HG03025 (cell line): Measurements from ENCODE around the gene HDAC4.
"Not testable (repeated sequence)": the region's sequence is repeated elsewhere in the genome, so short reads cannot be mapped to it uniquely, and the experiment has no call there.

Experiments
- ATAC-seq: cut with Tn5 transposase; IDR thresholded peaks from one replicate; pipeline ENCODE4 v1.9.1; 2021; ENCODE audit warnings: mild to moderate bottlenecking, moderate library complexity; ENCODE audit not compliant: unreplicated experiment, low FRiP score

Gene HDAC4

DNA sequence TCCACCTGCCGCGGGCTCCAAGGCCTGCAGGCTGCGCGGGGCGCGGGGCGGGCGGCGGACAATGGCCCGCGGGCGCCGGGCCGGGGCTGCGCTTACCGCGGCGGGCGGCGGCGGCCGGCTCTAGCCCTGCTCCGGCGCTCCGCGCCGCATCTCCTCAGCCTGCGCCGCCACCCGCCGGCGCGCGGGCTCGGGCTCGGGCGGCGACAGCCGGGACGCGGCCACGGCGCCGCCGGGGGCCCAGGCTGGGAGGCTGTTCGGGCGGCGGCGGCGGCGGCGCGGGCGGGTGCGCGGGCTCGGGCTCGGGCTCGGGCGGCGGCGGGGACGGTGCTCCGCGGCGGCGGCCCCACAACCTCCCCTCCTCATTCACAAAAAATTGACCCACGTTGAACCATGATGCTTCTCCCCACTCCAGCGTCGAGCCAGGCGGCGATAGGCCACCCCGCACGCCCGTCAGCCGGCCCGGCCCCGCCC lies at the start of gene HDAC4:
HDAC4 (minus strand) TSS at position 425 of the 471 bp plus-strand sequence. CDS start 48,321 bp downstream, outside the sequence.
- ATAC-seq, result no peak

DNA sequence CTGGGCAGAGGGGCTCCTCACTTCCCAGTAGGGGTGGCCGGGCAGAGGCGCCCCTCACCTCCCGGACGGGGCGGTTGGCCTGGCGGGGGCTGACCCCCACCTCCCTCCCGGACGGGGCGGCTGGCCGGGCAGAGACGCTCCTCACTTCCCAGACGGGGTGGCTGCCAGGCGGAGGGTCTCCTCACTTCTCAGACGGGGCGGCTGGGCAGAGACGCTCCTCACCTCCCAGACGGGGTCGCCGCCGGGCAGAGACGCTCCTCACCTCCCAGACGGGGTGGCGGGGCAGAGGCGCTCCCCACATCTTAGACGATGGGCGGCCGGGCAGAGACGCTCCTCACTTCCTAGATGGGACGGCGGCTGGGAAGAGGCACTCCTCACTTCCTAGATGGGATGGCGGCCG lies 48.6 kb upstream of the HDAC4 start:
- not testable (repeated sequence) for ATAC-seq

DNA sequence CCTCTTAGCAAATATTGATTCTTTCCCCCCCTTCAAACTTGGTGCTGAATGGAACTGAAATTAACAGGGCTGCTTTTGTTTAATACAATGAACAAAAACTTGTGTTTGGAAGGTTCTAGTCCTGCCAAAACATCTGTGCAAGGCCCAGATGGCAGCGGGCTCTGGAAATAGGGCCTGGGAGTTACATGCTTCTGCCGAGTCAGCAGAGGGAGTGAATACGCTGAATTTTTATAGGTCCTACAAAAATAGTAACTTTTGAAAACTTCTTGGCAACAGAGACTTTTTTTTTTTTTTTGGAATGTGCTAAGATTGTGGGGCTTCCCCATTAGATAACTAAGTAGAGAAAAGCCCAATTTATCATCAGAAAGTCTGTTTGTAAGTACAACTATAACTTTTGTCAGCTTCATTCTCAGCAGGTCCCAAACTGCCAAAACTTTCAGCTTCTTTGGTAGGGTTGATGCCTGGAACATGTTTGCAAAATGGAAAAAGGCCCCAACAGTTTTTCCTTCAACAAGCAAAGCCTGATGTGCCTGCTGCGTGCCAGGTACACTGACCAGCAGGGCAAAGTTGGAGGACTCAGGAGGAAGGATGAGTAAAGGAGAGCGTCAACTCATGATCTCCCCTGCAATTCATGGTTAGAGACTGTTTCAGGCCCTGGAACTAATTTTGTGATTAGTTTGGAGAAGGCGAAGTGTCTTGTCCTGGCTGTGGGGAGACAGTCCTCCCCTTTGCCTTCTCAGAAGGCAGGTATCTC lies 45.1 kb upstream of the HDAC4 start:
- no peak for ATAC-seq

DNA sequence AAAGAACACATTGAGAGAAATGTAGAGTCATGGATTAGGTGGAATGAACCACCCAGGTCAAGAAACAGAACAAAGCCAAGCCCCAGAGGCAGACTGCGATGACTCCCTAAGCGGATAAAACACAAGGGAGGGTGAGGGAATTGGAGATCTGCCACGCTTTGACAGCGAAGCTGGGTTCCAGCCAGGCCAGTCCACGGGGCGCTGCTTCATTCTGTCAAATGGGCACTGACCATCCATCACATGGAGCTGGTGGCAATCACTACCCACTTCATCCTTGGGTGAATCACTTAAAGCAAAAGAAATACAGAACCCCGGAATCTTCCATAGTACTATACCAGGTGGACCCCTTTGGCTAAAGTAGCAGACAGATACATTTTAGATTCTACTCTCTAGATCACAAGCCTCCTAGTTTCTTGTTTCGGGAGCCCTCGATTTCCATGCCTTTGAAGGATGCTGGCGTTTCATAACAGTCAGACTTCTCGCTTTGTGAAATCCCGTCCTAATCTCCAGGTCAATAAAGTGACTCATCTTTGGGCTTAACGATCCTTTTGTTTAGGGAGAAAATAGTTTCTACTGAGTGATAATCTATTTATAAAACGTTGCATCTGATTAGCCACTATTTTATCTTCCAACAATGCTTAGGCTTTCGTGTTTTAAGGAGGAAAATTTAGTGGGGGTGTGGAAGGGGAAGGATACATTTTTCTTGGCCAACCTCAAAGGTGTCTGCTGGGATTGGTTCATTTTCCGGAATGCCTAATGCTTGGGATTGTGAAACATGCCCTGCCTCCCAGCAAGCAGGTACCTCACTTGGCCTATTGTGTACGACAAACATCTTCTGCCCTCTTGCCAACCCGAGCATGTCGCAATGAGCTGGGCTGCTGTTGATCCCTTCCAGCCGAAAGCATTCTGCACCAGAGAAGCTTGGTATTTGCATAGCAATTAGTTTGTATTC lies 44.1 kb upstream of the HDAC4 start:
- no peak for ATAC-seq

DNA sequence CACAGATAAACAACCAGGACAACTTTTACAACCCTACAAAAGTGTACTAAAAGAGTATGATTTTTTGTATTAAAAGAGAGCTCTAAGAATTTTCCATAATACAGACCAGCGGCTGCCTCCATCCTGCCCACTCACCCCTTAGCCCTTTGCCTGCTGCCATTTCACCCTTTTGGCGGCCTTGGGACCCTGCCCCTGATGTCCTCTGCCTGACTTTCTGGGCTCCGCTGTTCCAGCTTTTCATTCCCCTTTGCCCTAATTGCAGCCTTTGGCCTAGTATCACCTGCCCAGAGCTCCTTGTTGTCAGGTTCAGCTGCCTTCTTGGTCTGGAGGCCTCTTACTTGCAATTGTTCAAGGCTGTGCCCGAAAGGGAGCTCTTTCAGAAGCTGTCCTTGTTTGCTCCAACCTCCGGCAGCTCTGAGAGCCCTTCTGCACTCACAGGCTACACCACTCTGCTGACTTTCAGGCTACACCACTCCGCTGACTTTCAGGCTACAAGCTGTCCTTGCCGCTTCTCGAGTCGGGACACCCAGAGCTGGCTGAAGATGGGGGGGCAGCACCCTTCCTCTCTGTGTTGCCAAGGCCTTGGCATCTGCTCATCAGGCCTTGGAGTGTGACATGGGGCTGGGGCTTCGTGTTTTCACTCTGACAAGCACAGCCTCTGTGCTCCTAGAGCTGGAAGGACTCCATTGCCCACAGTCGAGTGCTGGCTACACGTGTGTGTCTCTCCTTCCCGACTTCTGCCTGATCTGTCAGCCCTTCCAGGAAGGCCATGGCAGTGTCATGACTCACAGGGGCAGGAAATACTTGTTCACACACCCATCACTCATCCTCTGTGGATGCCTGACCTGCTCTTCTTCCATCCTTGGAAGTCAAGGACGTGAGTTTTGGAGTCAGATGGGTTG lies 43.1 kb upstream of the HDAC4 start:
- no peak for ATAC-seq

DNA sequence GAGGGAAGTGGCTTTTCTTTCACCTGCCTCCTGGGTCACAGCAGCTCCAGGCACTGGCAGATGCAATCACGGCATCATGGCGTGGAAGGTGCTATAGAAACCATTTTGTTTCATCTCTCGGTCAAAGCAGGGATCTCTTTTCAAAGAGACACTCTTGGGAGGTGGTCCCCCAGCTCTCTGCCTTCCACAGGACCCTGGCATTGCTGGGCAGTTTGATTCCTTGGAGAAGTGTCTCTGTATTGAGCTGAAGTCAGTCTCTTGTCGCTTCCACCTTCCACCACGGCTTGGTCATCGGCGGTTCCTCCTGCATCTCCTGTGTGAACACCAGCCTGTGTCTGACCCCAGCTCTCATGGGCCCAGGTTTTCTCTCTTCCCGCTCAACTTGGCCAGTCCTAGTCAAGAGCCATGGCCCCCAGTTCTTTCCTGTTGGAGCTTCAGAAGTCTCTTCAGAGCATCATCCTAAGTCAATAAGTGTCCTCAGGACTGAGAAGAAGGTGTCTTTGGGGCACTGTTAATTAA lies 42.3 kb upstream of the HDAC4 start:
- no peak for ATAC-seq

DNA sequence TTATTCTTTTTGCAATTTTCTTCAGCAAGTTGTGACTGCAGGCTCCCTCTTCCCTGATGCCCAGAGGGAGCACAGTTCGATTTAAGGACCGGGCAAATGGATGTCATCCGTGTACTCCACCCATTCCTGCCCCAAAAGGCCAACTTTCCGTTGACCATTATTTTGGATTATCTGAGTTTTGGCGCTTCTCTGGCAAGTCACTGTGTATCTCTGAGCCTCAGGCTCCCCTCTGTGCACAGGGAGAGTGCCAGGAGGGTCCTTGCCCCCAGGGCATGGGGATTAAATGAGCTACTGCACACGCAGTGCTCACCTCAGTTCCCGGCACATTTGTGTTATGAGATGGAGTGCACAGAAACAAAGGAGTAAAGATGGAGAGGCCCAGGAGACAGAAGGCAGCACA lies 41.4 kb upstream of the HDAC4 start:
- ATAC-seq, result no peak

DNA sequence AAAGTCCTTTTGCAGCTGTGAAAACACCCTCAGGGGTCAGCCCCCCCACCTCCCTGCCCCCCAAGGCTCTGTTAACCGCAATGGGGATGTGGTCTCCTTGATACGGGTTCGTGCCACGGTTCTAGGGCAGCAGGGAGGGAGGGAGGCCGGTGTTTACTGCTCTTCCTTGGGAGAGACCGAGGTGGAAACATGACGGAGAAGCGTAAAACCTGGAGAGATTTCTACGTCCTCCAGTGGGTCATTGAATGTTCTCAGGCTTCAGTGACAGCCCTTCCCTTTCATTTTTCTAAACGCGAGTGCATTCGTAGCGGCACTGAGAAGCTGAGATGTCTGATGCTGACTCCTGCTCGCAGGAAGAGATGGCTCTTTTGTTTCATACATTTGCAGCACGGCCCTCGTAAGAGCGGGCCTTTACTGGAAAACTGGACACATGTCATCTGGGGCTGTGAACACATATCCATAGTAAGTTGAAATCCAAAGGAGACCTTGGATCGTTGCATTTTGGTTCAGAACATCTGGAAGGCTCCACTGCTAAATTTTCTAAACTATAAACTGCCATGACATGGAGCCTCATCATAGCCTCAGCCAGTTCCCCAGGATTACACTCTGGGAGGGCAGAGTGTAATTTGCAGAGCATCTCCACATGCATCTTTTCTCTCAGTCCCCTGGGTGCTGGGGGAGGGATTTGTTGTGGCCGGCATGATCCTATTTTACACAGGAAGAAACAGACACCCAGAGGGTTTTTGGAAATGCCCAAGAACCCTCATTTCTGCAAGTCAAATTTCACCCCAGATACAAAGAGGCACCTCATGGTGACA lies 40.6 kb upstream of the HDAC4 start:
- no peak for ATAC-seq

DNA sequence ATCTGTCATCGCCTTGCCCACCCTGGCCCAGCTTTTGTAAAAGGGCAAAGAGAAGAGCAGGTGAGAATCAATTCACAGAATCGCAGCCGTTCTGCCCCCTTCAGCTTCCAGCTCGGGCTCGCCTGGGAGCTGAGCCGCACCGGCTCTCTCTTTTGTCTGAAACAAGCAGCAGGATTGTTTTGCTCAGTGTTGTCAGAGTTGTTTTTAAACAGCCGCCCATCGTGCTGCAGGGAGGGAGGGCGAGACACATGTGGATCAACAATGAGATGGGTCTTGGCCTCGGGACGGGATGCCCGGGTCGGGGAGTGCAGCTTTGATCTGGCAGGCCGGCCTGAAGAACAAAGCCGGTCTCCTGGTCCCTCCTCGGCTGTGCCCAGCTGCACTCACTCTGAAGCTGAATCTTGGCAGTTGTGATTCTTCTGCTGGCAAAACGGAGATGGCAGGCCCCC lies 39.7 kb upstream of the HDAC4 start:
- ATAC-seq, result no peak

DNA sequence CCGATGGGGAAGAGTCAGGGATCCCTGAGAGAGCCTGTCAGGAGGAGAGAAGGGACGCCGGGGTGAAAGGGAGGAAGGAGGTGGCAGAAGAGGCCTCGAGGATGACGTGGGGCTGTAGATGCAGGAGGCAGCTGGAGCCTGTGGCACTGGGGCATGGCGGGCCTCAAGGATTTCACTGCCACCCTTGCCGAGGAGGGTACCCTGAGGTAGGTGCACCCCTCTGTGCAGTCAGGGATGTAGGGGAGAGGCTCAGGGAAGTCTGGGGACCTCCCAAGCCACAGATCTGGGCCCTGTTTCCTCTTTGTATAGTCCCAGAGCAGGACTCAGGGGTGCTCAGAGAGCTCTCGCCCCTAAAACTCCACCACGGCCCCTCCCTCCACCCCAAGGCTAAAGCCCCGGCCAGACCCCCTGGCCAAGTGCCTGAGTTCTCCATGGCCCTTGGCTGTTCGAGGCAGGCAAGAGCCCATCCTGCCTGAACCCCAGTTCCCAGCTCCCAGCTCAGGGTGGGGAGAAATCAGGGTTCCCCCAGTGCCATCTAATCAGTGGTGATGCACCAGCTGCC lies 39.0 kb upstream of the HDAC4 start:
- ATAC-seq, result no peak

DNA sequence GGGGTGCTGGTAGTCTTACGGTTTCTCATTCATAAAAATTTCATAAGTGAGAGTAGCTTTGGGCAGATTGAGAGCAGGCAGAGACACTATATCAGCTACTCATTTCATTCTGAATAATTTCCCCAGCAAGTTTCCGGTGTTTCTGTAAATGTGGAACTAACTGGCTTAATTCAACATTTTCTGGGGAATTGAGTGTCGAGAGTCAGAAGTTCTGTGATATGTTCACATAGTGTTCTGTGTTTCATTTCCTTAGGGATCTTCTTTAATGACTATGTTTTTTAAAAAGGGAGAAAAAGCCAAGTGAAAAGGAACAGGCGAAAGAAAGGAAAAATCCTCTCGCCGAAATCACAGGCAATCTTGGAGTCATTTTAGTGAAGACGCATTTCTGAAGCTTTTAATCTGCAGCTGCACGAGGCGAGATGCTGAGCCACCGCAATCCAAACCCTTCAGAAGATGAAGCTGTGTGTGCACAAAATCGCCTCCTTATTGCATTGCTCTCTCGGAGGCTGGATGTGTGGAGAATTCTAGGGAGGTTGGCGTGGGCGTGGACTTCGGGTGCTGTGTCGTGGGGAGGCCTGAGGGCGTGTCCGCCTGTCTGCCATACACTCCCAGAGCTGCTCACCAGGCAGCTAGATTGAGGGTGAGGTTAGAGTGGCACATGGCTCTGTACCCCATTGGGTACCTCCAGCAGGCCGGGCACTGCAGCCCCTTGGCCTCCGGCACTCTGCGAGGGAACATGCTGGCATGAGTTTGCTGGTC lies 38.4 kb upstream of the HDAC4 start:
- no peak for ATAC-seq

DNA sequence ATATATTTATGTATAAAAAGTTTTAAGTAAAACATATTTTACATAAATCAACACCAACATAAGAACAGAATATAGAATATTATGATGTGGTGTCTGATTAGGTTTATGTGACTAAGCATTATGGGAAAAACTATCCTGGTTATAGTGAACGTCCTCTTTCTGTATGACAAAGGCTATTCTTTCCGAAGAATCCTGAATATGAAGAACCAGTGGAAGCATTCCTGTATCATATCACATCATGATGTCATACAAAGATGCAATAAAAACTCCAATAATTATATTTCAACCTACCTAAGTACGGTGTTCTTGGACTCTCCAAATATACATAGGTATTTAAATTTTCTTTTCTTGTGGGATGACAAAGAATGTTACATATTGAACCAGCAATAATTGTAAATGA lies 37.5 kb upstream of the HDAC4 start:
- ATAC-seq, result no peak

DNA sequence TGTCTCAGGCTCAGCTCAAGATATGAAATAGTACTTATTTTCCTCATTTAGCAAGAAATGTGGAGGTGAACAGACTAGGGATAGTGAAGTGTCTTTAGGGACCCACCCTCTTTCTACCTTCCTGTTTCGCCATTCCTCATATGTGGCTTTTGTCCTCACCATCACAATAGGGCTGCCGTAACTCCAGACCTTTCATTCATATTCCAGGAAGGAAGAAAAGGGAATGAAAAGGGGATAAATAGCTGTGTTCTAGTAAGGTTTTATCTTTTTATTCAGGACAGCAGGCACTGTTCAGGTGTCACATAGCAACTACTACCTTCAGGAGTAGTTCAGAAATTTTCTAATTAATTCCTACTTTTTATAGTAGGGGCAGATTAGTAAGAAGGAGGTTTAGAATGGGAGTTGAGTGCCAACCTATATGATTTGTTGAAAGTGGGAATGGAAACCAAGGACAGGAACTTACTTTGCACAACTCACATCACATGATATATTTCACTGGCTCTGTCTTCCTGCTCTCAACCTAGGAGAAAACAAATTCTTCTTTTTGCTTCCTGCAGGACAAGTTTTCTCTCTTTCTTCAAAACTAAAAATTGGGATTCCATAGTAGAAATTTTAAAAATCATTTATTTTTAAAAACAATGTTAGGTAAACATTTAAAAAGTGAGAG lies 36.0 kb upstream of the HDAC4 start:
- no peak for ATAC-seq

DNA sequence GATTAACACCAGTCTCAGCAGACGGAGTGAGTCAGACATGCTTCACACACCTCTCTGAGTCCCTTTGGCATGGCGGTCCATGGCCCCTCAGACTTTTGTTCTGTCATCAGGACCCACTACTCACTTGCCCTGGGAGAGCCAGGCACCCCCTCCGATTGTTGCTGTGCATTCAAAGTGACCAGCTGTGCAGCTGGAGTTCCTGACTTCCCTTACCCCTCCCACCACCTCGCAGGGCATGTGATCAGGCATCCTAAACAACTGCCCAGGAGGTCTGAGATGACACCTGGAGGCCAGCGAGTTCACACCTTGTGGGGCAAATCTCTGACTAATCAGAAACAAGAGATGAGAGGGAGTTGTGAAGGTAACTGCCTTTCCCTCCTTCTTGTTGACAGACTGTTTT lies 35.3 kb upstream of the HDAC4 start:
- ATAC-seq, result no peak

DNA sequence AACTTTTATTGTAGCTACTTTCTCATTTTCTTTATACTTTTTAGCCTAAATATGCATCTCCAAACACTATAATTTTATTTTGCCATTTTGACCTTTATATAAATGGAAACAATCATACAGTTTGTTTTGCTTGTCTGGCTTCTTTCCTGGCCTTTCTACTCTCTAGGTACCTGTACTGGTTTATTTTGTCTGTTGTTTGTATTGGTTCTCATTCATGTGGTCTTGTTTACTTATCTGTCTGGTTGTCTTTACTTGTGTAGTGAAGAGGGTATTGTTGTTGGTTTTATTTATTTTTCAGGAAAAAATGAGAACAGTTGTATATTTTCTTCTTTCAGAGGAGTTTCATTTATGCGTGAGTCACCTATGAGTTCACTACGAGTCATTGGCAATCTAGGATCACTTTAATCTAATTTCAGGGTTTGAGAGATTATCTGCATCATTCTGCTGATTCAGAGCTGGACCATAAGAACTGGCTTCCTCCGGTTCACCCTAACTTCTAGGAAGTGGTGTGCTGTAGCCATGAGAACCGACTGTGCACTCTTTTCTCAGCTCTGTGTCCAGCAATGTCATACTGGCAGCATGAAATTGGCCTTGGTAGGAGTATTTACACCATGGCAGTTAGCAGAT lies 33.1 kb upstream of the HDAC4 start:
- no peak for ATAC-seq

DNA sequence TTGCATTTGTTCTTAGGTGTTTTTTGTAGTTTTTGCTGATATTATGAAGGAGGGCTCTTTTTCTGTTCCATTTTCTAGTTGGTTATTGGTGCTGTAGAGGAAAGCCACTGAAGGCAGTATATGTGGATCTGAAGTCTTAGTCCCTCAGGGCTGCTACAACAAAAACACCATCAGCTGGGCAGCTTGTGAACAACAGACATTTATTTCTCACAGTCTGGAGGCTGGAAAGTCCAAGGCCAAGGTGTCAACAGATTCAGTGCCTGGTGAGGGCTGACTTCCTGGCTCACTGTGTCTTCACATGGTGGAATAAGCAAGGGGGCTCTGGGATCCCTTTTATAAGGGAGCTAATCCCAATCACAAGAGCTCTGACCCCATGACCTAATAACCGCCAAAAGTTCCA lies 31.4 kb upstream of the HDAC4 start:
- no peak for ATAC-seq

DNA sequence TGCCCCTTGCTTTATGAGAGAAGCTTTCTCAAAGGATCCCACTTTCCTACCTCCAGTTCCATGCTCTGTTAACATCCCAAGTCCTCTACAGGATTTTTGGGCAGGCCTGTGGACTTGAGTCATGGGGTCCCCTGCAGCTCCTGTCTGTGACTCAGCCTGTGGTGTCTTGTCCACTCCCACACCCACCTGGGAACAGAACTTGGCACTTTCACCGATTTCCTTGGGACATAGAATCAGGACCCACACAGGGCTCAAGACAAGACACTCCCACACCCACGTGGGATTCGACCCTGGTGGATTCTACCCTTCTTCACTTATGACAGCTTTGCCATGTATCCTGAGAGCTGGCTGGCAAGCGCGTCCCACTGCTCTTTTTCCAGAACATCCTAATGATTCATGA lies 30.7 kb upstream of the HDAC4 start:
- ATAC-seq, result no peak
